ENCODE results near the gene ZNF324. TPM values are rescaled to one million over a fixed set of nuclear protein-coding genes. Genes with fewer than 3 reads are reported as not detected.

ZNF324 gene
- total and polyA plus RNA-seq, 2 of the 4 experiments (the other 2 are of a cell fraction) = 6.0 to 6.6 TPM

DNA sequence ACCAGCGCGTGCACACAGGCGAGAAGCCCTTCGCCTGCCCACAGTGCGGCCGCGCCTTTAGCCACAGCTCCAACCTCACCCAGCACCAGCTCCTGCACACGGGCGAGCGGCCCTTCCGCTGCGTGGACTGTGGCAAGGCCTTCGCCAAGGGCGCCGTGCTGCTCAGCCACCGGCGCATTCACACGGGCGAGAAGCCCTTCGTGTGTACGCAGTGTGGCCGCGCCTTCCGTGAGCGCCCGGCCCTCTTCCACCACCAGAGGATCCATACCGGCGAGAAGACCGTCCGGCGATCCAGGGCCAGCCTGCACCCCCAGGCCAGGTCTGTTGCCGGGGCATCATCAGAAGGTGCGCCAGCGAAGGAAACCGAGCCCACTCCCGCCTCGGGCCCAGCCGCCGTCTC lies 4.9 kb downstream of the ZNF324 start:
- no peak overlapping the region for H4K91ac ChIP-seq (ENCODE audit: insufficient read depth, low read depth, low read length)
- no peak overlapping the region for H2BK120ac ChIP-seq (ENCODE audit: low read depth, low read length)
- H2BK20ac ChIP-seq (ENCODE audit: low read depth, low read length) = no peak overlapping the region
- WGBS, 2 experiments (ENCODE audit: extremely low coverage in 2 of 2, insufficient read length in 1 of 2) = 94% methylated on average over 28 of the region's 39 CpGs; no CpG with 5 or more reads in 1 of the 2 experiments
- TF ChIP-seq SMC3 (IDR thresholded peaks at IDR 0.05; ENCODE audit: low read depth, low read length) (no peak), NFE2L2 (IDR thresholded peaks at IDR 0.05; ENCODE audit: low read depth, low read length) (no peak), CHD1 (IDR thresholded peaks at IDR 0.05; ENCODE audit: low read depth, low read length) (no peak), MAFK (IDR thresholded peaks at IDR 0.05; ENCODE audit: low read depth, low read length) (no peak), POLR2A (IDR thresholded peaks at IDR 0.05; ENCODE audit: low read depth, low read length) (no peak), MAZ (IDR thresholded peaks at IDR 0.05; ENCODE audit: borderline replicate concordance, low read depth, low read length) (no peak), FOS (IDR thresholded peaks at IDR 0.05; ENCODE audit: low read depth, low read length) (no peak), RFX5 (IDR thresholded peaks at IDR 0.05; ENCODE audit: low read depth, low read length) (no peak), RCOR1 (IDR thresholded peaks at IDR 0.05; ENCODE audit: insufficient replicate concordance, low read length) (no peak), MXI1 (IDR thresholded peaks at IDR 0.05; ENCODE audit: borderline replicate concordance, low read depth, low read length) (no peak)
- TF ChIP-seq, protein P1, sequence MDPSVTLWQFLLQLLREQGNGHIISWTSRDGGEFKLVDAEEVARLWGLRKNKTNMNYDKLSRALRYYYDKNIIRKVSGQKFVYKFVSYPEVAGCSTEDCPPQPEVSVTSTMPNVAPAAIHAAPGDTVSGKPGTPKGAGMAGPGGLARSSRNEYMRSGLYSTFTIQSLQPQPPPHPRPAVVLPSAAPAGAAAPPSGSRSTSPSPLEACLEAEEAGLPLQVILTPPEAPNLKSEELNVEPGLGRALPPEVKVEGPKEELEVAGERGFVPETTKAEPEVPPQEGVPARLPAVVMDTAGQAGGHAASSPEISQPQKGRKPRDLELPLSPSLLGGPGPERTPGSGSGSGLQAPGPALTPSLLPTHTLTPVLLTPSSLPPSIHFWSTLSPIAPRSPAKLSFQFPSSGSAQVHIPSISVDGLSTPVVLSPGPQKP (IDR thresholded peaks at IDR 0.05; ENCODE audit: borderline replicate concordance, low read depth, low read length) = no peak
- TF ChIP-seq, protein P2, sequence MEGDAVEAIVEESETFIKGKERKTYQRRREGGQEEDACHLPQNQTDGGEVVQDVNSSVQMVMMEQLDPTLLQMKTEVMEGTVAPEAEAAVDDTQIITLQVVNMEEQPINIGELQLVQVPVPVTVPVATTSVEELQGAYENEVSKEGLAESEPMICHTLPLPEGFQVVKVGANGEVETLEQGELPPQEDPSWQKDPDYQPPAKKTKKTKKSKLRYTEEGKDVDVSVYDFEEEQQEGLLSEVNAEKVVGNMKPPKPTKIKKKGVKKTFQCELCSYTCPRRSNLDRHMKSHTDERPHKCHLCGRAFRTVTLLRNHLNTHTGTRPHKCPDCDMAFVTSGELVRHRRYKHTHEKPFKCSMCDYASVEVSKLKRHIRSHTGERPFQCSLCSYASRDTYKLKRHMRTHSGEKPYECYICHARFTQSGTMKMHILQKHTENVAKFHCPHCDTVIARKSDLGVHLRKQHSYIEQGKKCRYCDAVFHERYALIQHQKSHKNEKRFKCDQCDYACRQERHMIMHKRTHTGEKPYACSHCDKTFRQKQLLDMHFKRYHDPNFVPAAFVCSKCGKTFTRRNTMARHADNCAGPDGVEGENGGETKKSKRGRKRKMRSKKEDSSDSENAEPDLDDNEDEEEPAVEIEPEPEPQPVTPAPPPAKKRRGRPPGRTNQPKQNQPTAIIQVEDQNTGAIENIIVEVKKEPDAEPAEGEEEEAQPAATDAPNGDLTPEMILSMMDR (conservative IDR thresholded peaks at IDR 0.05; ENCODE audit: low read depth, low read length) = no peak
- TF ChIP-seq, protein P3, sequence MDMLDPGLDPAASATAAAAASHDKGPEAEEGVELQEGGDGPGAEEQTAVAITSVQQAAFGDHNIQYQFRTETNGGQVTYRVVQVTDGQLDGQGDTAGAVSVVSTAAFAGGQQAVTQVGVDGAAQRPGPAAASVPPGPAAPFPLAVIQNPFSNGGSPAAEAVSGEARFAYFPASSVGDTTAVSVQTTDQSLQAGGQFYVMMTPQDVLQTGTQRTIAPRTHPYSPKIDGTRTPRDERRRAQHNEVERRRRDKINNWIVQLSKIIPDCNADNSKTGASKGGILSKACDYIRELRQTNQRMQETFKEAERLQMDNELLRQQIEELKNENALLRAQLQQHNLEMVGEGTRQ (IDR thresholded peaks at IDR 0.05; ENCODE audit: low read depth, low read length) = no peak
- H3K27me3 ChIP-seq (ENCODE audit: control insufficient read depth, insufficient read depth, low read length) = no peaks in the 10 kb centered on the region
- H4K8ac ChIP-seq (ENCODE audit: low read depth in 2 of 2, low read length in 2 of 2) = no peak overlapping the region
- no peak overlapping the region for H3K9ac ChIP-seq (ENCODE audit: low read depth, low read length)
- intact Hi-C loops (cut with micrococcal nuclease) (no loop called here), in situ Hi-C loops (cut with MboI; ENCODE audit: low sequenced_read_pairs) (no loop called here), dilution Hi-C loops (cut with HindIII; ENCODE audit: low sequenced_read_pairs, unreplicated experiment) (no loop called here)
- H3K14ac ChIP-seq (replicated peaks; ENCODE audit: low read depth, low read length) = no peak overlapping the region
- H3K56ac ChIP-seq (ENCODE audit: extremely low read depth, insufficient read depth, low read length) = no peak overlapping the region
- no peak overlapping the region for H2AFZ ChIP-seq (replicated peaks; ENCODE audit: low read length, poor library complexity)
- CTCF ChIA-PET = no interaction called here
- no peak overlapping the region for H2AK5ac ChIP-seq (ENCODE audit: low read depth, low read length)
- no peak overlapping the region for H2AK9ac ChIP-seq (replicated peaks; ENCODE audit: low read depth, low read length, poor library complexity)
- no peak overlapping the region for H3K27ac ChIP-seq (ENCODE audit: insufficient read depth, low read length)
- peaks cover 17 to 56% of the 10 kb centered on the region in 2 experiments for H3K79me1 ChIP-seq (ENCODE audit: low read depth in 1 of 2, low read length in 2 of 2)
- no peak overlapping the region for H3K4me2 ChIP-seq (ENCODE audit: low read depth, low read length)
- H3K9me1 ChIP-seq (ENCODE audit: insufficient read depth, low read length) = peaks cover 32% of the 10 kb centered on the region
- POLR2A ChIA-PET (ENCODE audit: unreplicated experiment) = no interaction called here
- H3K18ac ChIP-seq (ENCODE audit: low read depth, low read length) = no peak overlapping the region
- no peak overlapping the region for H3K4ac ChIP-seq (ENCODE audit: low read depth, low read length)
- no peak for DNase-seq
- no peak for ATAC-seq (ENCODE audit: low read depth)
- H4K20me1 ChIP-seq (ENCODE audit: insufficient read depth, low read length) = peaks cover 30% of the 10 kb centered on the region
- no peak overlapping the region for H3K4me3 ChIP-seq (ENCODE audit: insufficient read depth, low read depth, low read length)
- H3K9me3 ChIP-seq (ENCODE audit: control insufficient read depth, insufficient read depth, low read length) = no peaks in the 10 kb centered on the region
- H2BK5ac ChIP-seq (ENCODE audit: low read depth, low read length, poor library complexity, severe bottlenecking) = no peak overlapping the region
- peaks cover 29% of the 10 kb centered on the region for H3K36me3 ChIP-seq (ENCODE audit: control insufficient read depth, insufficient read depth, low read length)
- H2BK15ac ChIP-seq (ENCODE audit: low read depth, low read length) = no peak overlapping the region
- no TSS peak for BruUV-seq (replicated peaks)
- no peak overlapping the region for H3K23ac ChIP-seq (ENCODE audit: low read depth, low read length)
- H3K4me1 ChIP-seq (ENCODE audit: control insufficient read depth, insufficient read depth, low read length) = peaks cover 24% of the 10 kb centered on the region
- no peak overlapping the region for H4K5ac ChIP-seq (ENCODE audit: low read depth, low read length)
